Sigmoid colon (tissue), 4 donors: ENCODE results near the gene UTF1.

Experiments
- CTCF ChIP-seq, 4 experiments: fragments of 450-650 bp in 3 of 4; fragments of 200-600 bp in 1 of 4; IDR thresholded peaks; one replicate each; pipeline ENCODE4 v1.5.1; 2016 to 2019; ENCODE audit warnings: antibody characterized with exemption in 4 of 4, mild to moderate bottlenecking in 3 of 4, moderate library complexity in 2 of 4
- EP300 ChIP-seq, 4 donors: sonication (generic); formaldehyde crosslinking; IDR thresholded peaks; one replicate each; pipeline ENCODE4 v1.6.1; 2017; ENCODE audit warnings: antibody characterized with exemption in 4 of 4
- POLR2A ChIP-seq, 2 donors: fragments of 450-650 bp; IDR thresholded peaks; one replicate each; pipeline ENCODE4 v1.6.1; 2016; ENCODE audit warnings: antibody characterized with exemption in 2 of 2, mild to moderate bottlenecking in 2 of 2, moderate library complexity in 2 of 2
- POLR2AphosphoS5 ChIP-seq, 4 donors: sonication (generic); formaldehyde crosslinking; IDR thresholded peaks; one replicate each; pipeline ENCODE4 v1.6.1; 2017; ENCODE audit warnings: antibody characterized with exemption in 4 of 4

GRCh38 chr10:133199488-133199885 lies 30.5 kb upstream of the UTF1 start:
- no peak for TF ChIP-seq CTCF (IDR thresholded peaks at IDR 0.05)
- TF ChIP-seq POLR2A (IDR thresholded peaks at IDR 0.05), result no peak
- TF ChIP-seq EP300 (IDR thresholded peaks at IDR 0.05), result no peak
- TF ChIP-seq POLR2AphosphoS5 (IDR thresholded peaks at IDR 0.05), result no peak
